A673 (cell line): ENCODE results near the gene ZNF586. TPM values are rescaled to one million over a fixed set of nuclear protein-coding genes. Genes with fewer than 3 reads are reported as not detected.
"Not testable (repeated sequence)": the region's sequence is repeated elsewhere in the genome, so short reads cannot be mapped to it uniquely, and the experiment has no call there.

Experiments
- BruUV-seq: library from RNA; stranded (reverse); fragments of 400-500 nt; replicated peaks from 2 replicates; lab custom pipeline; 2021; lab: Mats Ljungman, UMichigan
- CTCF ChIA-PET: fragments of 300-600 bp; sonication (Branson Sonifier 250); formaldehyde crosslinking; loops from one replicate; lab custom pipeline; 2022; ENCODE audit warnings: antibody characterized with exemption; lab: Charles Lee
- POLR2A ChIA-PET: fragments of 300-600 bp; sonication (Branson Sonifier 250); formaldehyde crosslinking; loops from one replicate; lab custom pipeline; 2022; ENCODE audit warnings: antibody characterized with exemption; ENCODE audit not compliant: low non-redundant PET; lab: Charles Lee
- DNase-seq: peaks from one replicate; pipeline ENCODE4 v3.0.0-alpha.2; 2015; ENCODE audit warnings: low spot score
- H3K27ac ChIP-seq: fragments of 200-600 bp; sonication (generic); 2 replicates; pipeline ENCODE4 v1.5.1; 2016; ENCODE audit warnings: mixed run types, low read depth, mild to moderate bottlenecking, mixed read lengths, antibody characterized with exemption, low read length; ENCODE audit not compliant: poor library complexity, severe bottlenecking
- H3K27me3 ChIP-seq: fragments of 200-600 bp; sonication (generic); replicated peaks from 2 replicates; pipeline ENCODE4 v1.6.1; 2017; ENCODE audit warnings: mixed run types, low read depth, mild to moderate bottlenecking, mixed read lengths, antibody characterized with exemption, low read length; ENCODE audit not compliant: insufficient read depth, poor library complexity
- H3K36me3 ChIP-seq: fragments of 200-600 bp; sonication (generic); 2 replicates; pipeline ENCODE4 v1.6.1; 2016; ENCODE audit warnings: mixed run types, mild to moderate bottlenecking, mixed read lengths, antibody characterized with exemption, low read length; ENCODE audit not compliant: insufficient read depth, poor library complexity, severe bottlenecking
- H3K4me1 ChIP-seq: fragments of 200-600 bp; sonication (generic); 2 replicates; pipeline ENCODE4 v1.6.1; 2017; ENCODE audit warnings: mixed run types, mild to moderate bottlenecking, mixed read lengths, antibody characterized with exemption, low read length; ENCODE audit not compliant: insufficient read depth, poor library complexity, severe bottlenecking
- H3K4me3 ChIP-seq: fragments of 200-600 bp; sonication (generic); 2 replicates; pipeline ENCODE4 v1.5.1; 2016; ENCODE audit warnings: low read depth, mixed run types, mild to moderate bottlenecking, mixed read lengths, low read length; ENCODE audit not compliant: poor library complexity, severe bottlenecking
- H3K9me3 ChIP-seq: fragments of 200-600 bp; sonication (generic); 2 replicates; pipeline ENCODE4 v1.6.1; 2016; ENCODE audit warnings: mixed run types, low read depth, mild to moderate bottlenecking, mixed read lengths, antibody characterized with exemption, low read length; ENCODE audit not compliant: poor library complexity, severe bottlenecking
- EZH2 ChIP-seq: fragments of 200-600 bp; sonication (generic); IDR thresholded peaks from 2 replicates; pipeline ENCODE4 v1.6.1; 2017; ENCODE audit warnings: borderline replicate concordance, low read depth, mild to moderate bottlenecking, mixed read lengths, antibody characterized with exemption, low read length; ENCODE audit not compliant: poor library complexity, severe bottlenecking
- intact Hi-C: fragments of 100-400 bp; cut with micrococcal nuclease; formaldehyde crosslinking; loops from one replicate; pipeline ENCODE4 v1.10.0; 2022; ENCODE audit not compliant: unreplicated experiment
- total RNA-seq: library from RNA; stranded (reverse); gene quantifications from 2 replicates; pipeline ENCODE4 v1.2.3, GENCODE V29; 2021
- TF ChIP-seq, protein P1 (sequence below): fragments of 300-800, 200-600 bp; sonication (generic); conservative IDR thresholded peaks from 2 replicates; pipeline ENCODE4 v1.5.1; 2017; ENCODE audit warnings: low read depth, mild to moderate bottlenecking, antibody characterized with exemption, low read length, moderate library complexity, mixed read lengths

Gene ZNF586
- total RNA-seq, 1 experiment from 2014 or later, result 19.5 TPM

- no peaks in the 10 kb centered on the region for H3K27me3 ChIP-seq
- peaks cover 7% of the 10 kb centered on the region for H3K36me3 ChIP-seq
- TF ChIP-seq EZH2, result no peak
- TF ChIP-seq, protein P1, sequence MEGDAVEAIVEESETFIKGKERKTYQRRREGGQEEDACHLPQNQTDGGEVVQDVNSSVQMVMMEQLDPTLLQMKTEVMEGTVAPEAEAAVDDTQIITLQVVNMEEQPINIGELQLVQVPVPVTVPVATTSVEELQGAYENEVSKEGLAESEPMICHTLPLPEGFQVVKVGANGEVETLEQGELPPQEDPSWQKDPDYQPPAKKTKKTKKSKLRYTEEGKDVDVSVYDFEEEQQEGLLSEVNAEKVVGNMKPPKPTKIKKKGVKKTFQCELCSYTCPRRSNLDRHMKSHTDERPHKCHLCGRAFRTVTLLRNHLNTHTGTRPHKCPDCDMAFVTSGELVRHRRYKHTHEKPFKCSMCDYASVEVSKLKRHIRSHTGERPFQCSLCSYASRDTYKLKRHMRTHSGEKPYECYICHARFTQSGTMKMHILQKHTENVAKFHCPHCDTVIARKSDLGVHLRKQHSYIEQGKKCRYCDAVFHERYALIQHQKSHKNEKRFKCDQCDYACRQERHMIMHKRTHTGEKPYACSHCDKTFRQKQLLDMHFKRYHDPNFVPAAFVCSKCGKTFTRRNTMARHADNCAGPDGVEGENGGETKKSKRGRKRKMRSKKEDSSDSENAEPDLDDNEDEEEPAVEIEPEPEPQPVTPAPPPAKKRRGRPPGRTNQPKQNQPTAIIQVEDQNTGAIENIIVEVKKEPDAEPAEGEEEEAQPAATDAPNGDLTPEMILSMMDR, result no peak
- intact Hi-C loops, result no loop called here
- no peak for DNase-seq
- no peaks in the 10 kb centered on the region for H3K9me3 ChIP-seq
- CTCF ChIA-PET, result interaction anchor here (0.6 kb wide), 1 partner anchor 21 kb away, joined by 3 read pairs; no protein-coding TSS in a partner anchor
- H3K4me1 ChIP-seq, result peaks cover 7% of the 10 kb centered on the region
- POLR2A ChIA-PET, result no interaction called here
- H3K4me3 ChIP-seq, result peak overlapping the region; percentile 53
- peak overlapping the region; percentile 75 for H3K27ac ChIP-seq
- BruUV-seq, result TSS peak; percentile 38
These were observed 33.8 kb downstream of the ZNF586 start for GRCh38 chr19:57803265-57803593.

- intact Hi-C loops, result no loop called here
- Histone ChIP-seq H3K4me3 (peak overlapping the region; percentile 53), H3K4me1 (peaks cover 7% of the 10 kb centered on the region), H3K9me3 (no peaks in the 10 kb centered on the region), H3K27me3 (no peaks in the 10 kb centered on the region), H3K27ac (peak overlapping the region; percentile 75), H3K36me3 (peaks cover 10% of the 10 kb centered on the region)
- peak; percentile 40 for DNase-seq
- ChIA-PET CTCF (interaction anchor here (0.6 kb wide), 1 partner anchor 22 kb away, joined by 3 read pairs; no protein-coding TSS in a partner anchor), POLR2A (no interaction called here)
- TF ChIP-seq, protein P1, result no peak
- no peak for TF ChIP-seq EZH2
- BruUV-seq, result no TSS peak
These were observed 34.3 kb downstream of the ZNF586 start for GRCh38 chr19:57803594-57804325.

- H3K27ac ChIP-seq, result no peak overlapping the region
- H3K36me3 ChIP-seq, result peaks cover 14% of the 10 kb centered on the region
- TF ChIP-seq EZH2, result no peak
- TF ChIP-seq, protein P1, result no peak
- ChIA-PET CTCF (no interaction called here), POLR2A (no interaction called here)
- no TSS peak for BruUV-seq
- no peak overlapping the region for H3K4me3 ChIP-seq
- DNase-seq, result no peak
- intact Hi-C loops, result no loop called here
- peaks cover 7% of the 10 kb centered on the region for H3K4me1 ChIP-seq
- no peaks in the 10 kb centered on the region for H3K27me3 ChIP-seq
- H3K9me3 ChIP-seq, result no peaks in the 10 kb centered on the region
These were observed 38.1 kb downstream of the ZNF586 start for GRCh38 chr19:57807541-57807940.

DNA sequence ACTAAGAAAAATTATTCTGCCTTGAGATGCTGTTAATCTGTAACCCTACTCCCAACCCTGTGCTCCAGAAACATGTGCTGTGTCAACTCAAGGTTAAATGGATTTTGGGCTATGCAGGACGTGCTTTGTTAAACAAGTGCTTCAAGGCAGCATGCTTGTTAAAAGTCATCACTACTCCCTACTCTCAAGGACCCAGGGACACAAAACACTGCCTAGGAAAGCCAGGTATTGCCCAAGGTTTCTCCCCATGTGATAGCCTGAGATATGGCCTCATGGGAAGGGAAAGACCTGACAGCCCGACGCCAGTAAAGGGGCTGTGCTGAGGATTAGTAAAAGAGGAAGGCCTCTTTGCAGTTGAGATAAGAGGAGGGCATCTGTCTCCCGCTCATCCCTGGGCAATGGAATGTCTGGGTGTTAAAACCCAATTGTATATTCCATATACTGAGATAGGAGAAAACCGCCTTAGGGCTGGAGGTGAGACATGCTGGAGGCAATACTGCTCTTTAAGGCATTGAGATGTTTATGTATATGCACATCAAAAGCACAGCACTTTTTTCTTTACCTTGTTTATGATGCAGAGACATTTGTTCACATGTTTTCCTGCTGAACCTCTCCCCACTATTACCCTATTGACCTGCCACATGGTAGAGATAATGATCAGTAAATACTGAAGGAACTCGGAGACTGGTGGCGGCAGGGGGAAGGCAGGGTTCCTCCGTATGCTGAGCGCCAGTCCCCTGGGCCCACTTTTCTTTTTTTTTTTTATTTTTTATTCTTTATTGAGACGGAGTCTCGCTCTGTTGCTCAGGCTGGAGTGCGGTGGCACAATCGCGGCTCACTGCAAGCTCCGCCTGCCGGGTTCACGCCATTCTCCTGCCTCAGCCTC lies 41.2 kb downstream of the ZNF586 start:
- DNase-seq, BruUV-seq: not testable (repeated sequence)

More for the DNA sequence above, 41.2 kb downstream of the ZNF586 start:
- H3K9me3 ChIP-seq, H3K27me3 ChIP-seq, intact Hi-C loops, H3K27ac ChIP-seq, POLR2A ChIA-PET, H3K4me3 ChIP-seq, CTCF ChIA-PET, H3K4me1 ChIP-seq: not testable (repeated sequence)
- peaks cover 14% of the 10 kb centered on the region for H3K36me3 ChIP-seq
